ENCODE measurements around the gene SPCS2.
"Not testable (repeated sequence)": the region's sequence is repeated elsewhere in the genome, so short reads cannot be mapped to it uniquely, and the experiment has no call there.

Gene SPCS2

DNA sequence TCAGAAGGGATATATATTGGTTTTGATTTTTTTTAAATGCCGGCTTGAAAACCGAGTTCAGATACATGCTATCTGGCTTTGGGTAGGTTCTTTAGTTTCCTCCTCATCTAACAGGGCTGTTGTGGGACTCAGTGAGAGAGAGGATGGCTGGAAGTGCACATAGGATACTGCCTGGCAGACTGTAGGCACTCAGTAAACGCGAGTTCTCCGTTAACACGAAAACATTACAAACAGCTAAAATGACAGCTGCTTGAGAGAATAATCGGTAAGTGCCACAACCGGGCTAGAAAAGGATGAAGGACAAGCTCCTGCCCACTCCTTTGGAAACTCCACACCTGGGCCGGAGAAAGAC lies 544 bp upstream of the SPCS2 start:
- in situ Hi-C loops (cut with HindIII; ENCODE audit: low sequenced_read_pairs) = no loop called here

DNA sequence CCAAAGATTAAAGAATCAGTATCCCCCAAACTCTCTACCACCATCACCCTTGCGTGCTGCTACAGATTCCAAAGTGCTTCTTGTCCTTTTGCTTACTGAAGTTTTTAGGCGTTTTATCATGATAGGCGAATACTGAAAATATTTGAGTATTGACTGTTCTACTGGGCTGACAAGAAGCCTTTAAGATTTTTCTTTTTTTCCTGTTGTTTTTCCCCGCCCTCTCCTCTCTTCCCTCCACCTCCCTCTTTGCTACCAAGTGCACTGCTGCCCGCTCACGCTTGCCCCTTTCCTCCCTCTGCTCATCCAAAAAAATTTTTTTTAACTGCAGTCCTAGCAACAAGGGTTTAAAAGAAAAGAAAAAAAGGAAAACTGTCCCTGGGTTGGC lies 679 bp downstream of the SPCS2 start:
- in situ Hi-C loops (cut with HindIII; ENCODE audit: low sequenced_read_pairs) = no loop called here

DNA sequence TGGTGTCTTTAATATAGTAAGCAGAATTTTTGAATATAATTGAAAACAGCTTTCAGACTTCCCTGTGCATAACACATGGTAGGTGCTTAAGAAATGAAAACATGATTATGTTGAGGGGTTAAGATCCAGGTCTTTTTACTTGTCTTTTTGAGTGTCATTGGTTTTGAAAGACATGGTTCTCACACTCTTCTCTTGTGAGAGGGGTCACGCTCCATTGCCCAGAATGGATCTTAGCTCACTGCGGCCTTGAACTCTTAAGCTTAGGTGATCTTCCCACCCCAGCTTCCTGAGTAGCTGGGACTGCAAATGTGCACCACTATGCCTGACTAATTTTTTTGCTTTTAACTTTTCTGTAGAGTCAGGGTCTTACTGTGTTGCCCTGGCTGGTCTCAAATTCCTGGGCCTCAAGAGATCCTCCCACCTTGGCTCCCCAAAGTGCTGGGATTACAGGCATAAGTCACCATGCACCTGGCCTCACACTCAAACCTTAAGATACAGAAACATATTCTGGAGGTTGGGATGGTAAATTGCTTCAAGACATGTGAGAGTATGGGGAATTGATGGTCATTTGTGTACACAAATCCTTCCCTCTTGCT lies 1.4 kb downstream of the SPCS2 start:
- in situ Hi-C loops (cut with HindIII; ENCODE audit: low sequenced_read_pairs) = no loop called here

DNA sequence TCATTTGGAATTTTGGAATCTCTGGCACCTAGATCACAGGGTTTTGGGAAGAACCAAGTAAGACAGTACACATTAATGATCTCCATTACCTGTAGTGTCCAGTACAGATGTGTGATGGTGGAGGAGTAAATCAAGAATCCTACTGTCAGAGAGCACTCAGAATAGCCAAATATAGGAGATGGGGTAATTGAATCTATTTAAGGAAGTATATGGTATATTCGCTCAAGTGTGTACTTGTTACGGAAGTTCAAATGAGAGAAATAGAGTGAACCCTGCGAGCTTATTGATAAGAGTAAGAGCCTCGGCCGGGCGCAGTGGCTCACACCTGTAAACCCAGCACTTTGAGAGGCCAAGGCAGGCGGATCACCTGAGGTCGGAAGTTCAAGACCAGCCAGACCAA lies 2.2 kb downstream of the SPCS2 start:
- in situ Hi-C loops (cut with HindIII; ENCODE audit: low sequenced_read_pairs) = no loop called here

DNA sequence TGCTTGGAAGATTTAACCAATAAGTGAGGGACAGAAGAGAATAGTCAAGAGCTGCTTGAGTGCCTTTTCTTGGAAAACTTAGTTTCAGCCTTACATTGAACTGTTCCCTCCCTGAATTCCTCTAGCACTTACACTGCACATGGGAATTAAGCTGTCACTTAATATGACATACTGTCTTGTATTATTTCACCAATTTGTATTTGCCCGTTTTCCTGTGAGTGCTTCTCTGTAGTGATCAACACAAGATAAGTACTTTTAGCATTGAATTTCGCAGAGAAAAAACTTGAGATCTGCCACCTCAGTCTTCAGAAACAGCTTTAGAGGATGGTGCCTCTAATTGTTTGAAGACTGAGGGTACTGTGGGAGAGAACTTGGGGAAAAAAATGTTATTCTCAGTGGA lies 3.7 kb downstream of the SPCS2 start:
- in situ Hi-C loops (cut with HindIII; ENCODE audit: low sequenced_read_pairs) = no loop called here

DNA sequence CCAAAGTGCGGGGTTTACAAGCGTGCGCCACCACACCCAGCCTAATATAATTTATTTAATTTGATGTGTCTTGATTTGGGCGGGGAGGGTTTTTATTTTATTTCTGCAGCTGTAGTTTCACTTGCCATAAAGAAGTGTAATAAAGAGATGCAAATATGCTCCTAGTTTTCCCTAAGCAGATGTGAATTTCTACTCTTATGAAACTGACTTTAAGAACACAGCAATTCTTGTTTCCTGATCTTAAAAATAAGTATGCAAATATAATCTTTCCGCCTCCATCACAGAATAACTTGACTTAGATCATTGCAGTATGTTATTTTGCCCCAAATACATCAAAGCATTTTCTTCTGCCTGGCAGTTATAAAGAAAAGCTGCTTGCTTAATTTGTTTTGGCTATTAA lies 4.4 kb downstream of the SPCS2 start:
- in situ Hi-C loops (cut with HindIII; ENCODE audit: low sequenced_read_pairs) = no loop called here

DNA sequence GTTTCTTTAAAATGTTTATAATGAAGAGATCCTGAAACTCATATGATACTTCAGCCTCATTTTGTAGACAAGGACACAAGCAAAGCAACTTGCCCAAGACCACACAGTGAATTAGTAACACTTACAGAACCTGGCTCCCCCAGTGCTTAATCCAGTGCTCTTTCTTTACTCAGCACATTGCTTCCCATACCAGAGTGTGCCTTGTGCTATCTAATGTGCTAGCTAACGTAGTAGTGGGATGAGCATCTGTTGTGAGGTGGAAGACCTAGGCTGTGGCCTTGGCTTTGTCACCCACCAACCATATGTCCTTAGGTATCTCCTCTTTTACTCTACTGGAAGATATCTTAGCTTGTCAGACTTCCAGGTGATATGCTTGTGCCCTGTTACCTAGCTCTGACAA lies 5.1 kb downstream of the SPCS2 start:
- in situ Hi-C loops (cut with HindIII; ENCODE audit: low sequenced_read_pairs) = no loop called here

DNA sequence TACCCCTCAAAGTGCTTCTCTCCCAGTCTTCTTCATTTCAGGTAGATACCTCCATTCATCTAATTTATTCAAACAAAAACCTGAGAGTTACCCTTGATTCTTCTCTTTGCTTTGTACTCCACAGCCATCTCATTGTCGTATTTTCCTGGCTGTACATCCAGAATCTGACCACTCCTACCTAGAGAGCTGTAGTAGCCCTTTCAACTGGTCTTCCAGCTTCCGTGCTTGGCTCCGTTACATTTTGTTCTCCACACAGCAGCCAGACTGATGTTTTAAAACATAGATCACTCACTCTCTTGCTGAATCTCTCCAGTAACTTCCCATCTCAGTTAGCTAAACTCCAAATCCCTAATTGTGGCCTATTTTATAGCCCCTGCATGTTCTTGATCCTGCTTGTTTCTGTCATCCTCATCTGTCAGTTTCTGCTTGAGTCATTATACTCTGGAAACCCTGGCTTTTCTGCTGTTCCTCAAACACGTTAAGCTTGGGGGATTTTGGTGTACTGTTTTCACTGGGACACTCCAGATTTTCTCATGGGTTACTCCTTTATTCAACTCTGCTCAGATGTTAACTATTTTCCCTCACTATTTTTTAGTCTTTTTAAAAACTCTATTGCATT lies 7.4 kb downstream of the SPCS2 start:
- in situ Hi-C loops (cut with HindIII; ENCODE audit: low sequenced_read_pairs) = no loop called here

DNA sequence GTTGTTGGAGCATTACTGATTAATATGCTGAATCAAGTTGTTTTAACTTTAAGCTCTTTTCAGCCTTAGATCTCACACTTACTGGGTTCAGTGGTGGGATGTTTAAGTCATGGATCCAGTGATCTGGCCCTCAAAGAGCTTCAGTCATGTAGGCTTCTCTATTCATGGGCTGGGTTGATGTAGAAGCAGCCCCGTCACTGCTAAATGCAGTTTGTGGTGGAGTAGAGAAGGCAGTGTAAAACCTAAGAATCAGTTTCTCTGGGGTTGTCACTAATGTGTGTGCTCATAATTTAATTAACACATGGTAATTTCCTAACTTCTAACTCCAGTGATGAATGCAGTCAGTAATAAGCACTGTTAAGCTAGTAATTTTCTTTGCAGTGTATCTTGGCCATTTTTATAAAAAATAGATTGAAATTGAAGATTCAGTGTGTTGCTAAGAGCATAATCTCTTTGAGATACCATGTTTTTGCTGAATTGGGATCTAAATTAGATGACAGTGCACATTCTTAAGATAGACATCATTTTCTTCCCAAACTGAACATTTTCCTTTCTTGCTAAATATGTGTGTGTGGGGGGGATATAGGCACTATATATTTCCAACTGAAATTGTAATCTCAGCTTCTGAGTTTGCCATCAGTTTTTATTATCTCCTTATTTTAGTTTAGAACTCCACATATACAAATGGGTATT lies 9.0 kb downstream of the SPCS2 start:
- in situ Hi-C loops (cut with HindIII; ENCODE audit: low sequenced_read_pairs) = no loop called here

DNA sequence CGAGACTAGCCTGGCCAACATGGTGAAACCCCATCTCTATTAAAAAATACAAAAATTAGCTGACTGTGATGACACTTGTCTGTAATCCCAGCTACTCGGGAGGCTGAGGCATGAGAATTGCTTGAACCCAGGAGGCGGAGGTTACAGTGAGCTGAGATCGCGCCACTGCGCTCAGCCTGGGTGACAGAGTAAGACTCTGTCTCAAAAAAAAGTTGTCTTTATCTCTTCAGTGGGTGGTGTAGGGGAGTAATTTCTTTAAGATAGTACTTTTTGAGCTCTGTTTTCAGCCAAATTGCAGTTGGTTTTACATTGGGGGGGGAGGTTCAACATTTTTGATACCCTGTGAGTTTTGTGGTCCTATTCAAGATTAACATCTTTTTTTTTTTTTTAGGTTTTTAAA lies 11.1 kb downstream of the SPCS2 start:
- in situ Hi-C loops (cut with HindIII; ENCODE audit: low sequenced_read_pairs) = not testable (repeated sequence)

DNA sequence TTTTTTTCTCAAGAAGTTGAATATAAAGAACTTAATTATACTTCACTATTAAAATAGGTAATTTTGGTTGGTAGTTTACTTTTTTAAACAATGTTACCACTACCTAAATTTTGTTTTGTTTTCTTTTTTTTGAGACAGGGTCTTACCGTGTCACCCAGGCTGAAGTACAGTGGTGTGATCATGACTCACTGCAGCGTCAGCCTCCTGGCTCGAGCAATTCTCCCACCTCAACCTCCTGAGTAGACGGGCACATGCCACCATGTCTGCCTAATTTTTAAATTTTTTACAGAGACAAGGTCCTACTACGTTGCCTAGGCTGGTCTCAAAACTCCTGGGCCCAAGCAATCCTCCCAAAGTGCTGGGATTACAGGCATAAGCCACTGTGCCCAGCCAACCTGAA lies 17.6 kb downstream of the SPCS2 start:
- in situ Hi-C loops (cut with HindIII; ENCODE audit: low sequenced_read_pairs) = no loop called here

DNA sequence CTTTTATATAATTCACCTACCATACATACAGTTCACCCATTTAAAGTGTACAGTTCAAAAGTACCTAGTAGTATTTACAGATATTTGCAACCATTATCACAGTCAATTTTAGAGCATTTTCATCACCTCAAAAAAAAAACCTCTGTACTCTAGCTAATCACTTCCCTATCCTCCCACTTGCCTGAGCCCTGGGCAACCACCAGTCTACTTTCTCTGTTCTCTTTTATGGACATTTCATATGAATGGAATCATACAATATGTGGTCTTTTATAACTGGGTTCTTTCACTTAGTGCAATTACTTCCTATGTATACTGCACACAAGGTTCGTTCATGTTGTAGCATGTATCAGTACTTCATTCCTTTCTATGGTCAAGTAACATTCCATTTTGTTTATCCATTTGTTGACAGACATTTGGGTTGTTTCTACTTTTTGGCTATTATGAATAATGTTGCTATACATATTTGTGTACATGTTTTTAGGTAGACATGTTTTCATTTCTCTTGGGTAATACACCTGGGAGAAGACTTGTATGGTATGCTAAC lies 21.9 kb downstream of the SPCS2 start:
- in situ Hi-C loops (cut with HindIII; ENCODE audit: low sequenced_read_pairs) = no loop called here

DNA sequence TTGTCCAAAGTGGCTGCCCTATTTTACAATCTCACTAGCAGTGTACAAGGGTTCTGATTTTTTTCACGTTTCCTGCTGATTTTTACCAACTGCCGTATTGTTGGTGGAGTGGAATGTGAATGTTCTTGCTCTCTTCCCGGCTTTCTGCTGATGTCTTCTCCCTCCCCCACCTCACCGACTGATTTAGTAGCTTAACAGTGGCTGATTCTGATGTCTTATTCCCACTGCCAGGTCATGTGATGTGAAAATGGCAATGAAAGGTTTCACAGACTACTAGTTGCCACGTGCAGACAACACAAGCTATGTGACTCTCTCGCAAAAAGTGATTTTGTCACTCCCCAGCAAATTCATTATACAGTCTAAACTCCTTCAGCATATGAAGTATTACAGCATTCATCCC lies 22.4 kb downstream of the SPCS2 start:
- in situ Hi-C loops (cut with HindIII; ENCODE audit: low sequenced_read_pairs) = no loop called here

DNA sequence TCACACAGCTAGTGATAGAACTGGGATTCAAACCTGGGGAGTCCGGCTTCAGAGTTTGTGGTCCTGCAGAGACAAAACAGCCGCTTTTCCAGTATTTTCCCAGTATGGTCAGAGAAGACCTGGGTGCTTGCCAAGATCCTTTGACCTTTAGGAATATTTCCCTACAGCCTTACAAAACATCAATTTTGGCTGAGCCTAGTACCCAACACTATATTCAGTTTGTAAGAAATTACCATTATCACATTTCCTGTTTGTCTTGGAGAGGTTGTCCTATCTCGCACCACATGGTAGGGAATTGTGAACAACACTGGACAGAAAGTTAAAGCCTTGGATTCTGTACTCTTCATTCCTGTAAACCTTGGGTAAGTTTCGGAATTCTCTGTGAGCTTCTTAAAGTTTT lies 29.0 kb downstream of the SPCS2 start:
- in situ Hi-C loops (cut with HindIII; ENCODE audit: low sequenced_read_pairs) = no loop called here

DNA sequence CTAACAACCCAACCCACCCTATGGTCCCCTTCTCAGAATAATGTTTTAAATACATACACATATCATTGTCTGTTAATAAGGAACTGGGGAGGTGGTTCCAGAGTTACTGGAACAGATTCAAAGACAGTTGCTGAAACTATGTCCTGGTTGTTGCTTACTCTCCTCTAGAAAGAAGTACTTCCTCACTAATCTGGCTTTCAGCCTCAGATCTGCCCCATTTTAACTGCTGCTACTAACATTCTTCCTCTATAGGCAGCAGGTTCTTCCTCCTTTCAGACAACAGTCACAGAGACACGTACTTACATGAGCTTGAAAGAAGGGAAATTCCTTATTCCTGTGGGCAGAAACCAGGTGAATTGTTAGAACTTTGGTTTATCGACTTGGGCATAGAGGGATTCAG lies 31.6 kb downstream of the SPCS2 start:
- in situ Hi-C loops (cut with HindIII; ENCODE audit: low sequenced_read_pairs) = no loop called here

DNA sequence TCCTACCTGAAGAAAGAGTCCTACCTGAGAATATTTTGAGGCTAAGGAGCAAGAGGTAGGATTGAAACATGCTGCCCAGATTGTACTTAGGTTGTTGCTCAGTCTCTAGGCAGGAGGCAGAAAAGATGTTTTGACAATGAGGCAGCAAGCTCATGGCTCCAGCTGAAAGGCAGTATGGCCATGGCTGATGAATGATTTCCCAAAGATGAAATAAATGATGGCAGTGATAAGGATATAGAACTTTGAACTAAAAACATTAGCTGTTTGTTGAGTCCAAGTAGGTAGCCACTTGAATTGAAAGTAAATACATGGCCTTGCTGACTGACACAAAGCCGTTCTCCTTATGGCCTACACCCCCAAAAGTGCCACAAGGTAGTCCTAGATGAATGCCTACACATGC lies 32.8 kb downstream of the SPCS2 start:
- in situ Hi-C loops (cut with HindIII; ENCODE audit: low sequenced_read_pairs) = no loop called here

DNA sequence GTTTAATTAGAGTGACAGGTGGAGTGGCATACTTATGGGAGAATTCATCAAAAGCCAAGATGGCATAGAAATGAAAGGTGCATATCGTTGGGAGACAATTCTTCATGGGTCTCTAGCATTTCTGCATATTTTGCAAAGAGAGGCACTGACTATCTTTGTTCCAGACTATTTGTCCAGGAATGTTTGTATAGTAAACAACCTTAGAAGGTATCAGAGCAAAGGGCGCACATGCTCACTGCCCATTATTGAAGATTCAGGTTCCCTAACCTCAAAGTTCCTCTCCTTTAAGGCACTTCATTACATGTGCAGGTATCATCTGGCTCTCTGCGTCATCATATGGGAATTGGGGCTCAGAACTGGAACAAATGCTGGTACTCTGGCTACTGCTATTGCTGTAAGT lies 35.0 kb downstream of the SPCS2 start:
- in situ Hi-C loops (cut with HindIII; ENCODE audit: low sequenced_read_pairs) = no loop called here

DNA sequence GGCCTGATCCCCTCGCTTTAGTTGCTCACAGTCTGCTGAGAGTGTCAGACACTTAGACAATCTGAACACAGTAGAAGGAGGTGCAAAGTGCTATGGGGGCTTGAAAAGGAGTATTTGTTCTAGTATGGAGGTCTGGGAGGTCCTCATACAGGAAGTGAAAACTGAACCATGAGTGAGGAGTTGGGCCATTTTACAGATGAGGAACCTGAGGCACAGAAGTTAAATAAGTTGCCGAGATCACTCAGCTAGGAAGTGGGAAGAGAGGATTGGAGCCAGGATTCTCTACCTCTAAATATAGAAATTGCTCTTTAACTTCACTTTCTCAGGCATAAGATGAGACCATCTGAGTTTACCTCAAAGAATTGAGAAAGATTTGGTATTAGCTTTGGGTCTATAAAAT lies 35.7 kb downstream of the SPCS2 start:
- in situ Hi-C loops (cut with HindIII; ENCODE audit: low sequenced_read_pairs) = loop anchor here (5.0 kb wide), 1 partner anchor 52 kb away; no protein-coding TSS in a partner anchor

DNA sequence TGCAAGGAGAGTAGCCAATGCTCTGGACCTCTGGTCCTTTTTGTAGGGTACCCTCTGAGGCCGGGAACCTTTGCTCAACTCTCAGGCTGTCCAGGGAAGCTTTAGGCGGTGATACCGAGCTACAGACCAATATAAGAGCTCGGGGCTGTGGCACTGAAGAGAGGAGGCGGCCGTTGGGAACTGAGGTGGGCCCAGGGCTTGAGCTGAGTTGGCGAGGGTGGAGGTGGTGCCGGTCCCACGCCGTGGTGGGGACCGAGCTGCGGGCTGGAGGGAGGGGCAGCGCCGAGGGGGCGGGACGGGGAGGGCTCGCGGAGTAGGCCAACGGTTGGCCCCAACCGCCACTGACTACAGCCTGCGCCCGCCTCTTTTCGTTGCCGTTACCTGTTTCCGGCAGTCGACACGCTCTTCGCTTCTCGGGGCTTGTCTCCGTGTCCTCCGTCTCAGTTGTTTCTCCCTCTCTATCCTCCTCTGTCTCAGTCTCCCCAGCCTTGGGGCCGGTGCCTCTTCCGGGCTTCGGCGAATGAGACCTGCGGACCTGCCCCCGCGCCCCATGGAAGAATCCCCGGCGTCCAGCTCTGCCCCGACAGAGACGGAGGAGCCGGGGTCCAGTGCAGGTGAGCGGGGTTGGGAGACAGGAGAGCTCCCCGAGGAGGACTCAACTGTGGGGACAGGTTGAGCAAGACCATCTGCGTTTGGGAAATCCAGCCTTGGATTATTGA lies 39.6 kb downstream of the SPCS2 start, which contains the start of gene NEU3:
Gene NEU3, plus strand, starts transcription at position 393 of the 719 bp plus-strand sequence. Its CDS starts 128 bp downstream, at position 521.
- in situ Hi-C loops (cut with HindIII; ENCODE audit: low sequenced_read_pairs) = loop anchor here (5.0 kb wide), 1 partner anchor 56 kb away; no protein-coding TSS in a partner anchor

DNA sequence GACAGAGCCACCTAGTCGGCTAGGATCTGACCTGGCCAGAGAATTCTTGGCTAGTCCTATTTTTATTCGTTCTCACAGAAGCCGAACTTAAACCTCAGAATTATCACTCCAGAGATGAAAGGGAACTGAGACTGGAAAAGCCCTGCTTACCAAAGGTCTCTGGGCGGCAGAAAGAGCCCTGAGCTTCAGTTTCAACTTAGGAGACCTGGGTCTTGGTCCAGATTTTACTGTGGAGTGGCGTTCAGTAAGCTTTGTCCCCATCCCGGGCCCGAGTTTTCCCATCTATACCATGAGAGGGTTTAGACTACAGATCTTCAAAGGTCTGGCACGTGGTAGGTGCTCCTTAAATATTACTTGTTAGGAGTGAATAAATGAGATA lies 40.2 kb downstream of the SPCS2 start:
- in situ Hi-C loops (cut with HindIII; ENCODE audit: low sequenced_read_pairs) = loop anchor here (5.0 kb wide), 1 partner anchor 57 kb away; no protein-coding TSS in a partner anchor

DNA sequence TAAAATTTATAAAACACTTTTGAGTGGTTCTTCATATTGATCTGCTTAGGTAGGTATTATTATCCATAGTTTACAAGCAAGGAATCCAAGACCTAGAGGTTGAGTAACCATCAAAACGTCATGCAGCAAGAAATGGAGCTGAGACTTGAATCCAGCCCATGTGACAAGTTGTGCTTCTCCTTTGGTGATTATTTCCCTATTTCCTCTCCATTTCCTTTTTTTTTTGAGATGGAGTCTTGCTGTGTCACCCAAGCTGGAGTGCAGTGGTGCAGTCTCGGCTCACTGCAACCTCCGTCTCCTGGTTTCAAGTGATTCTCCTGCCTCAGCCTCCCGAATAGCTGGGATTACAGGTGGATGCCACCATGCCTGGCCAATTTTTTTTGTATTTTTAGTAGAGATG lies 41.1 kb downstream of the SPCS2 start:
- in situ Hi-C loops (cut with HindIII; ENCODE audit: low sequenced_read_pairs) = not testable (repeated sequence)
